Omental fat pad (tissue), 4 donors: ENCODE results near the gene ADGRB3. TPM values are rescaled to one million over a fixed set of nuclear protein-coding genes. Genes with fewer than 3 reads are reported as not detected.

Experiments
- ATAC-seq: fragments of 150-250 bp; one replicate; pipeline ENCODE4 v1.9.1; 2016; ENCODE audit warnings: mild to moderate bottlenecking, moderate library complexity; ENCODE audit not compliant: low FRiP score
- DNase-seq: peaks from one replicate; pipeline ENCODE4 v3.0.0-alpha.2; 2019; ENCODE audit warnings: low spot score
- CTCF ChIP-seq, 3 donors: fragments of 450-650 bp; IDR thresholded peaks; one replicate each; pipeline ENCODE4 v1.5.1; 2016 to 2017; ENCODE audit warnings: antibody characterized with exemption in 3 of 3, mild to moderate bottlenecking in 3 of 3, moderate library complexity in 2 of 3
- total RNA-seq, 4 donors: library from RNA; depleted of rRNA; stranded (reverse); fragments of >200 nt; gene quantifications; one replicate each; pipeline ENCODE4 v1.1.0, GENCODE V29; 2016

Gene ADGRB3
- total RNA-seq, 4 donors from 2014 or later = 0.84 to 4.4 (median 1.9) TPM

- no peak for ATAC-seq
- no peak for TF ChIP-seq CTCF (IDR thresholded peaks at IDR 0.05)
Measured at GRCh38 chr6:68994521-68994920, 359.4 kb downstream of the ADGRB3 start.

GRCh38 chr6:69005199-69005598, 370.1 kb downstream of the ADGRB3 start:
- no peak for TF ChIP-seq CTCF (IDR thresholded peaks at IDR 0.05)
- DNase-seq = no peak
- no peak for ATAC-seq

More at GRCh38 chr6:68994521-68994920, 359.4 kb downstream of the ADGRB3 start:
- DNase-seq = no peak

GRCh38 chr6:69007781-69008180, 372.7 kb downstream of the ADGRB3 start:
- no peak for TF ChIP-seq CTCF (IDR thresholded peaks at IDR 0.05)
- no peak for ATAC-seq
- DNase-seq = no peak

- TF ChIP-seq CTCF (IDR thresholded peaks at IDR 0.05) = no peak
- no peak for ATAC-seq
- no peak for DNase-seq
Measured at GRCh38 chr6:69012211-69012610, 377.1 kb downstream of the ADGRB3 start.

GRCh38 chr6:69012876-69013275, 377.8 kb downstream of the ADGRB3 start:
- no peak for ATAC-seq

GRCh38 chr6:69018906-69019305, 383.8 kb downstream of the ADGRB3 start:
- ATAC-seq = no peak
- DNase-seq = no peak
- TF ChIP-seq CTCF (IDR thresholded peaks at IDR 0.05) = no peak

More at GRCh38 chr6:69012876-69013275, 377.8 kb downstream of the ADGRB3 start:
- no peak for DNase-seq
- TF ChIP-seq CTCF (IDR thresholded peaks at IDR 0.05) = no peak

- TF ChIP-seq CTCF (IDR thresholded peaks at IDR 0.05) = no peak
- DNase-seq = no peak
- ATAC-seq = no peak
Measured at GRCh38 chr6:69019832-69020231, 384.8 kb downstream of the ADGRB3 start.
